Transverse colon (tissue), 4 donors: Measurements from ENCODE around the gene CUL3. TPM values are rescaled to one million over a fixed set of nuclear protein-coding genes. Genes with fewer than 3 reads are reported as not detected.

Experiments
- DNase-seq: peaks from one replicate; pipeline ENCODE4 v3.0.0-alpha.2; 2019
- H3K27ac ChIP-seq, 4 donors: fragments of 200-600 bp; sonication (generic); 2 replicates each; pipeline ENCODE4 v1.5.1; 2016 to 2018; ENCODE audit warnings: inconsistent platforms in 4 of 4
- H3K27me3 ChIP-seq: fragments of 200-600 bp; sonication (generic); 2 replicates; pipeline ENCODE4 v1.5.1; 2017; ENCODE audit warnings: inconsistent platforms
- H3K36me3 ChIP-seq, 4 donors: fragments of 200-600 bp; sonication (generic); 2 replicates each; pipeline ENCODE4 v1.5.1; 2017 to 2019; ENCODE audit warnings: inconsistent platforms in 4 of 4
- H3K4me1 ChIP-seq, 4 donors: fragments of 200-600 bp; sonication (generic); 2 replicates each; pipeline ENCODE4 v1.5.1; 2017 to 2020; ENCODE audit warnings: inconsistent platforms in 4 of 4
- H3K4me3 ChIP-seq, 4 donors: fragments of 200-600 bp; sonication (generic); 1 replicate in 1 of 4; 2 replicates in 3 of 4; pipeline versions ENCODE4 v1.5.1 to v1.6.1; 2017 to 2019; ENCODE audit warnings: inconsistent platforms in 4 of 4
- H3K9me3 ChIP-seq, 2 donors: fragments of 200-600 bp; sonication (generic); 2 replicates each; pipeline ENCODE4 v1.5.1; 2017 to 2019; ENCODE audit warnings: inconsistent platforms in 2 of 2
- CTCF ChIP-seq, 5 experiments: fragments of 200-600 bp in 3 of 5; fragments of 450-650 bp in 2 of 5; sonication (generic) in 3 of 5; IDR thresholded peaks; 1 replicate in 2 of 5; 2 replicates in 3 of 5; pipeline ENCODE4 v1.5.1; 2016 to 2017; ENCODE audit warnings: antibody characterized with exemption in 5 of 5, inconsistent platforms in 3 of 5, mild to moderate bottlenecking in 2 of 5, moderate library complexity in 1 of 5
- EP300 ChIP-seq: sonication (generic); formaldehyde crosslinking; IDR thresholded peaks from one replicate; pipeline ENCODE4 v1.6.1; 2017; ENCODE audit warnings: antibody characterized with exemption, low read depth
- POLR2A ChIP-seq: fragments of 450-650 bp; IDR thresholded peaks from one replicate; pipeline ENCODE4 v1.6.1; 2016; ENCODE audit warnings: antibody characterized with exemption, mild to moderate bottlenecking, moderate library complexity
- POLR2AphosphoS5 ChIP-seq, 3 donors: sonication (generic); formaldehyde crosslinking; IDR thresholded peaks; one replicate each; pipeline ENCODE4 v1.6.1; 2016; ENCODE audit warnings: antibody characterized with exemption in 3 of 3
- WGBS, 2 donors: methylation state at CpG; one replicate each; pipeline ENCODE4 v1.1.5; 2018; ENCODE audit warnings: low coverage in 1 of 2; 5-methylcytosine and 5-hydroxymethylcytosine counted together
- in situ Hi-C, 4 donors: fragments of 200-750 bp; cut with MboI; loops; one replicate each; pipeline versions ENCODE4 v1.15.0 to v1.15.1; 2017; ENCODE audit warnings: low sequenced_read_pairs in 3 of 4, low pct_ligation_motif_present in 1 of 4, low pct_unique_long_range_greater_than_20kb in 1 of 4
- intact Hi-C: fragments of 100-400 bp; cut with DNase I; formaldehyde crosslinking; loops from one replicate; pipeline ENCODE4 v1.15.1; 2023; ENCODE audit warnings: low total_unique reads
- total RNA-seq, 4 donors: library from RNA; depleted of rRNA; stranded (reverse); fragments of >200 nt; gene quantifications; one replicate each; pipeline ENCODE4 v1.1.0, GENCODE V29; 2016

The CUL3 gene
- total RNA-seq, 4 donors from 2014 or later = 18.5 to 104 (median 57.9) TPM

DNA sequence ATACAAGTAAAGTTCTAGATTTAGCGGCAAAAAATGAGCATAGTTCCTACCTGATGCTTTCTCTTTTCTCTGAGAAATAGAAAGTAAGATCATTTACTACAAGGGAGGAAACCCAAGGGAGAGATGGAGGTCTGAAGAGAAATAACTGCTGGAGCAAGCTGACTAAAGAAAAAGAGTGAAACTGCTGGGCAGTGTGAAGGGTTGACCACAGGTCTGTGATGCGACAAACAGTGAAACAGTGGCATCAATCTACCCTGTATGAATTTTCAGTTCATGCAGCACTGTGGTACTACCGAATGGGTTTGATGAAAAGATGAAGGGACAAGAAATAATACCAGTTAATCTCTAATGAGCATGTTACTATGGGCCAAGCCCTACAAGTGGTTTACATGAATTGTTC lies 52.2 kb downstream of the CUL3 start:
- Histone ChIP-seq H3K4me1 (peaks cover 0 to 5% (median 0%) of the 10 kb centered on the region in 4 donors), H3K4me3 (no peak overlapping the region), H3K9me3 (no peaks in the 10 kb centered on the region), H3K27ac (no peak overlapping the region), H3K27me3 (no peaks in the 10 kb centered on the region), H3K36me3 (peaks cover 0 to 3% (median 0%) of the 10 kb centered on the region in 4 donors)
- in situ Hi-C loops (no loop called here), intact Hi-C loops (no loop called here)
- DNase-seq = no peak
- no peak for TF ChIP-seq CTCF (IDR thresholded peaks at IDR 0.05)
- TF ChIP-seq POLR2AphosphoS5 (IDR thresholded peaks at IDR 0.05) = no peak
- TF ChIP-seq EP300 = no peak
- WGBS, 2 donors = 91 to 95% methylated on average over 3 of the region's 3 CpGs

DNA sequence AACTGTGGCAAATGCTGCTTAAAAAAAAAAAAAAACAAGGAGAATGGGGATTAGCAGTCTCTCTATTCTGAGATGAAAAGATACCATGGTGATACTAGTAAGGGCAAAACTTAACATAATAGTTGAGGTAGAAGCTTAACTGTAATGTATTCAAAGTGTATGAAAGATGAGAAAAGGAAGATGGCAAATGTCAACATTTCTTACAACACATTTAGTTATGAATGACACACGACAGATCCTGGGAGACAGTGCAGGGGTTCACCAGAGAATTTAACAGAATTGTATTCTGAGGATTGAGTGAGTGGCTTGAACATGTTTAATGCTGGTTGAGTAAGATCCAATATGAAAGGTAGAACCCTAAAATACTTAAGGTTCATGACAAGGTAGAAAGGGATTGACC lies 52.7 kb downstream of the CUL3 start:
- Histone ChIP-seq H3K4me3 (no peak overlapping the region), H3K4me1 (peaks cover 0 to 5% (median 0%) of the 10 kb centered on the region in 4 donors), H3K27me3 (no peaks in the 10 kb centered on the region), H3K36me3 (peaks cover 0 to 3% (median 0%) of the 10 kb centered on the region in 4 donors), H3K27ac (no peak overlapping the region), H3K9me3 (no peaks in the 10 kb centered on the region)
- no peak for DNase-seq
- intact Hi-C loops = no loop called here
- in situ Hi-C loops = no loop called here
- TF ChIP-seq POLR2A (no peak), POLR2AphosphoS5 (IDR thresholded peaks at IDR 0.05) (no peak), EP300 (no peak), CTCF (IDR thresholded peaks at IDR 0.05) (no peak)
- WGBS, 2 donors = 90 to 94% methylated on average over 1 of the region's 1 CpG

- TF ChIP-seq POLR2A = no peak
- TF ChIP-seq CTCF (IDR thresholded peaks at IDR 0.05) = no peak
- TF ChIP-seq EP300 = no peak
- no peak for TF ChIP-seq POLR2AphosphoS5 (IDR thresholded peaks at IDR 0.05)
- peaks cover 3 to 30% (median 5%) of the 10 kb centered on the region in 4 donors for H3K4me1 ChIP-seq
- WGBS, 2 donors = 78 to 100% methylated on average over 1 to 3 of the region's 3 CpGs
- H3K27ac ChIP-seq = no peak overlapping the region
- H3K36me3 ChIP-seq = no peaks in the 10 kb centered on the region
- H3K4me3 ChIP-seq = no peak overlapping the region
- H3K27me3 ChIP-seq = no peaks in the 10 kb centered on the region
- intact Hi-C loops = no loop called here
- DNase-seq = no peak
- H3K9me3 ChIP-seq = no peaks in the 10 kb centered on the region
- in situ Hi-C loops = no loop called here
Observed at GRCh38 chr2:224528171-224528570, 57.0 kb downstream of the CUL3 start.

DNA sequence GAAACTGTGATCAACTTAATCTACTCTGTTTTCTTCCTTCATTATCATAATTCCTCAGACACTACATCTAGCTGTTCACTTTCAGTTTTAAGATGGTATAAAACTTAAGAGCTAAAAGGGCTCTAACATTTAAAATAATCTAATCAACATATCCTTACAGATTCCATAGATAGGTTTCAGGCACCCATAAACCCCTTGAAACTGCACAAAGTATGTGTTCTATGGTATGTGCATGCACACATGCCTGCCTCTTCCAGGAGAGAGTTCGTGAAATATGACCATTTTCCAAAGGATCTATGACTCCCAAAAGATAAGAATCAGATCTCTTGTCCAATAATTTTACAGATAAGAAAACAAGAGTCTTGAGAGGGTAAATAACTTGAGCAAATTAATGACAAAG lies 59.4 kb downstream of the CUL3 start:
- intact Hi-C loops (no loop called here), in situ Hi-C loops (no loop called here)
- H3K36me3 ChIP-seq = no peaks in the 10 kb centered on the region
- H3K27ac ChIP-seq = no peak overlapping the region
- H3K4me3 ChIP-seq = no peak overlapping the region
- 79% methylated on average over 1 of the region's 1 CpG; no CpG with 5 or more reads in 1 of the 2 donors for WGBS, 2 donors
- TF ChIP-seq EP300 (no peak), POLR2A (no peak), POLR2AphosphoS5 (IDR thresholded peaks at IDR 0.05) (no peak), CTCF (IDR thresholded peaks at IDR 0.05) (no peak)
- peaks cover 6 to 40% (median 7%) of the 10 kb centered on the region in 4 donors for H3K4me1 ChIP-seq
- no peaks in the 10 kb centered on the region for H3K9me3 ChIP-seq
- H3K27me3 ChIP-seq = no peaks in the 10 kb centered on the region
- no peak for DNase-seq
